Smooth muscle cell (in vitro differentiated cells): Measurements from ENCODE around the gene UBE2D1. TPM values are rescaled to one million over a fixed set of nuclear protein-coding genes. Genes with fewer than 3 reads are reported as not detected.

Source experiments
- DNase-seq: peaks from one replicate; lab custom pipeline; 2025; ENCODE audit not compliant: unreplicated experiment; lab: John Stamatoyannopoulos, UW
- H2AFZ ChIP-seq: fragments of 200-600 bp; sonication (generic); 2 replicates; pipeline ENCODE4 v1.6.0; 2016; ENCODE audit warnings: antibody characterized with exemption, low read depth, mild to moderate bottlenecking
- H3F3A ChIP-seq: fragments of 200-600 bp; sonication (generic); 2 replicates; pipeline ENCODE4 v1.6.0; 2017; ENCODE audit warnings: antibody characterized with exemption, low read depth
- H3K27ac ChIP-seq: fragments of 200-600 bp; sonication (generic); 2 replicates; pipeline ENCODE4 v1.5.1; 2016; ENCODE audit warnings: low read depth, mild to moderate bottlenecking
- H3K27me3 ChIP-seq: fragments of 200-600 bp; sonication (generic); 2 replicates; pipeline ENCODE4 v1.6.1; 2016; ENCODE audit warnings: low read depth, mild to moderate bottlenecking
- H3K36me3 ChIP-seq: fragments of 200-600 bp; sonication (generic); 2 replicates; pipeline ENCODE4 v1.5.1; 2016; ENCODE audit warnings: low read depth
- H3K4me1 ChIP-seq: fragments of 200-600 bp; sonication (generic); 2 replicates; pipeline ENCODE4 v1.5.1; 2016; ENCODE audit warnings: low read depth
- H3K4me2 ChIP-seq: fragments of 200-600 bp; sonication (generic); 2 replicates; pipeline ENCODE4 v1.6.0; 2016; ENCODE audit warnings: mild to moderate bottlenecking
- H3K4me3 ChIP-seq: fragments of 200-600 bp; sonication (generic); 2 replicates; pipeline ENCODE4 v1.5.1; 2016; ENCODE audit warnings: mild to moderate bottlenecking
- H3K79me2 ChIP-seq: fragments of 200-600 bp; sonication (generic); 2 replicates; pipeline ENCODE4 v1.6.0; 2016; ENCODE audit warnings: low read depth, mild to moderate bottlenecking
- H3K9ac ChIP-seq: fragments of 200-600 bp; sonication (generic); 2 replicates; pipeline ENCODE4 v1.6.0; 2016; ENCODE audit warnings: low read depth
- H3K9me3 ChIP-seq: fragments of 200-600 bp; sonication (generic); replicated peaks from 2 replicates; pipeline ENCODE4 v1.5.1; 2016; ENCODE audit warnings: low read depth
- H4K20me1 ChIP-seq: fragments of 200-600 bp; sonication (generic); 2 replicates; pipeline ENCODE4 v1.6.0; 2016; ENCODE audit warnings: low read depth
- WGBS: methylation state at CpG from one replicate; pipeline ENCODE4 v1.1.7; 2016; ENCODE audit warnings: low lambda C conversion rate; 5-methylcytosine and 5-hydroxymethylcytosine counted together
- polyA plus RNA-seq: library from polyadenylated mRNA; unstranded; fragments of >200 nt; fragmentation: Nextera tagmentation; extraction: Ambion mirVana; gene quantifications from 2 replicates; pipeline ENCODE4 v1.2.1, GENCODE V29; 2016
- total RNA-seq: library from RNA; depleted of rRNA; stranded (reverse); fragments of >200 nt; gene quantifications from 2 replicates; pipeline ENCODE4 v1.2.3, GENCODE V29; 2014
- TF ChIP-seq, protein P1 (sequence below): fragments of 200-600 bp; sonication (generic); IDR thresholded peaks from 2 replicates; pipeline ENCODE4 v1.5.1; 2017; ENCODE audit warnings: borderline replicate concordance, mild to moderate bottlenecking, antibody characterized with exemption; ENCODE audit not compliant: insufficient read depth, poor library complexity, severe bottlenecking

UBE2D1 gene
- total and polyA plus RNA-seq, 2 experiments from 2014 or later = 19.0 to 24.5 TPM

DNA sequence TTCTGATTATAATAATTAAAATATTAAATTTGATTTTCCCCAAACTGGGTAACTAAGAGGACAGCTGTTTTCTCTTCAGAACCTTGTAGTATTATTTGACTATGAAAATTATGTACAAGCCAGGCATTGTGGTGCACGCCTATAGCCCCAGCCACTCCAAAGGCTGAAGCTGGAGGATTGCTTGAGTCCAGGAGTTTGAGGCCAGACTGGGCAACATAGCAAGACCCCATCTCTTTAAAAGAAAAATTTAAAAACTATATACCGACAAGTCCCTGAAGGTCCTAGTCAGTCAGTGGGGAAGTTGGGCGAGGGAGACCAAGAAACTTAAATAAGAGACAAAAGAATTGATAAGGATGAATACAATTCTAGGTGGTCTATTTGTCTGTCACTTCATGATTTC, 27.1 kb upstream of the UBE2D1 start:
- Histone ChIP-seq H2AFZ (no peak overlapping the region), H3K36me3 (no peaks in the 10 kb centered on the region), H3K9me3 (no peaks in the 10 kb centered on the region), H3K79me2 (no peaks in the 10 kb centered on the region), H3K4me2 (no peak overlapping the region), H3K4me3 (no peak overlapping the region), H3K27me3 (peaks cover 6% of the 10 kb centered on the region), H3K27ac (no peak overlapping the region), H3K4me1 (no peaks in the 10 kb centered on the region), H4K20me1 (no peaks in the 10 kb centered on the region), H3K9ac (no peak overlapping the region), H3F3A (no peaks in the 10 kb centered on the region)
- TF ChIP-seq, protein P1, sequence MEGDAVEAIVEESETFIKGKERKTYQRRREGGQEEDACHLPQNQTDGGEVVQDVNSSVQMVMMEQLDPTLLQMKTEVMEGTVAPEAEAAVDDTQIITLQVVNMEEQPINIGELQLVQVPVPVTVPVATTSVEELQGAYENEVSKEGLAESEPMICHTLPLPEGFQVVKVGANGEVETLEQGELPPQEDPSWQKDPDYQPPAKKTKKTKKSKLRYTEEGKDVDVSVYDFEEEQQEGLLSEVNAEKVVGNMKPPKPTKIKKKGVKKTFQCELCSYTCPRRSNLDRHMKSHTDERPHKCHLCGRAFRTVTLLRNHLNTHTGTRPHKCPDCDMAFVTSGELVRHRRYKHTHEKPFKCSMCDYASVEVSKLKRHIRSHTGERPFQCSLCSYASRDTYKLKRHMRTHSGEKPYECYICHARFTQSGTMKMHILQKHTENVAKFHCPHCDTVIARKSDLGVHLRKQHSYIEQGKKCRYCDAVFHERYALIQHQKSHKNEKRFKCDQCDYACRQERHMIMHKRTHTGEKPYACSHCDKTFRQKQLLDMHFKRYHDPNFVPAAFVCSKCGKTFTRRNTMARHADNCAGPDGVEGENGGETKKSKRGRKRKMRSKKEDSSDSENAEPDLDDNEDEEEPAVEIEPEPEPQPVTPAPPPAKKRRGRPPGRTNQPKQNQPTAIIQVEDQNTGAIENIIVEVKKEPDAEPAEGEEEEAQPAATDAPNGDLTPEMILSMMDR = no peak
- no peak for DNase-seq
- WGBS = 88% methylated on average over 3 of the region's 3 CpGs

DNA sequence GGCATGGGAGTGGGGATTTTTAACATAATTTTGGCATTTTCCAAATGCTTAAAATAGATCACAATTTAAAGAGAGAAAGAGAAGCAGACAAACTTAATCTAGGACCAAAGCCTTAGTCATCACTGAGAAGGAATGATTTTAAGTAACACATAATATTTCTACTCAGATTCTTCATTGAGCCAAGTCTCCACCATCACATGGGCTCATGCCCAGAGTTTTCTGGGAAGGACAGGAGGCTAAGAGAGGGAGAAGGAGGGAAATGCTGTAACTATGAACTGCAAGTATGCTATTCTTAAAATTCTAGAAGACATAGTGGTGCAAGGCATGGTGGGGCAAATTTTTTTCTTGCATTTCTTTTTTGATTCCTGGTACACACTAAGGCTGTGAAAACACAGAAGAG, 23.8 kb upstream of the UBE2D1 start:
- H3F3A ChIP-seq = no peaks in the 10 kb centered on the region
- no peak for DNase-seq
- H2AFZ ChIP-seq = no peak overlapping the region
- TF ChIP-seq, protein P1 = no peak
- H3K4me2 ChIP-seq = no peak overlapping the region
- H3K4me3 ChIP-seq = no peak overlapping the region
- no peak overlapping the region for H3K27ac ChIP-seq
- H3K9ac ChIP-seq = no peak overlapping the region
- H3K27me3 ChIP-seq = peaks cover 3% of the 10 kb centered on the region
- H3K36me3 ChIP-seq = no peaks in the 10 kb centered on the region
- H3K9me3 ChIP-seq = no peaks in the 10 kb centered on the region
- no peaks in the 10 kb centered on the region for H3K79me2 ChIP-seq
- no peaks in the 10 kb centered on the region for H4K20me1 ChIP-seq
- H3K4me1 ChIP-seq = no peaks in the 10 kb centered on the region

DNA sequence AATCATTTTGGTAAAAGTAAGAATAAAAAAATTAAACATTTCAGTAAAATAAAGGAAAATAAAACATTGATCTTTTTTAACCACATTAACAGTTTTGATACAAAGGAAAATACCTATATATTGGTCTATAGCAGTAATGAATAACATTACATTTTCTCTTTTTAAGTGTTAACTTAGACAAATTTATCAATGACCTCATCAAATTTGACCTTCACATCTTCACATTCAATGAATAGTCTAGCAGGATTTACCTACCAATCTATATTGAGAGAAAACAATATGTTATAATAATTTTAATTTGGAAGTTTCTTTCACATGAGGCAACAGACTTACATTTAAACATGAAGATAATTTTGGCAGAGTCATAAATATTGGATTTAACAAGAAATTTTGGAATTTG, 17.9 kb upstream of the UBE2D1 start:
- Histone ChIP-seq H4K20me1 (no peaks in the 10 kb centered on the region), H3K4me1 (peaks cover 4% of the 10 kb centered on the region), H3K79me2 (no peaks in the 10 kb centered on the region), H3K4me3 (no peak overlapping the region), H3K36me3 (no peaks in the 10 kb centered on the region), H3K9ac (no peak overlapping the region), H3K27me3 (no peaks in the 10 kb centered on the region), H2AFZ (no peak overlapping the region), H3F3A (no peaks in the 10 kb centered on the region), H3K9me3 (no peaks in the 10 kb centered on the region), H3K4me2 (no peak overlapping the region), H3K27ac (no peak overlapping the region)
- DNase-seq = no peak
- TF ChIP-seq, protein P1 = no peak

DNA sequence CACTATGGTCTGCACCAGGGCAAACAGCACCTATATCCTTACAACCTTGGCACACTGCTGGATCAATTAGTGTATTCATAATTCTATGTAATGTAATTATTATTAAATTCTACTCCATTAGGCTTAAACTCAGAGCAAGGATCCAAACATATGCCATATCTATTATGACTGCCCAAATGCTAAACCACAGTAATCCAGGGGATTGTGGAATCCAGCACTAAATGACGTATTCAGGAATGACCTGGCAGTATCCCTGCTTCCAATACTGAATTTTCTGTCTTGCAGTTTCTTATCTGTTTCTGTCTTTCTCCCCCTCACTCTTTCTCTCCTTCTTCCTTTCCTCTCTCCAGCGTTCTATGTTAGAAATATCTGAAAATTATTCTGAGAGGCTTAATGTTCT, 16.5 kb upstream of the UBE2D1 start:
- H3K9ac ChIP-seq = peak overlapping the region; percentile 33
- H3F3A ChIP-seq = no peaks in the 10 kb centered on the region
- H3K4me3 ChIP-seq = no peak overlapping the region
- no peaks in the 10 kb centered on the region for H3K27me3 ChIP-seq
- 28% methylated on average over 2 of the region's 2 CpGs for WGBS
- no peaks in the 10 kb centered on the region for H3K79me2 ChIP-seq
- peak overlapping the region; percentile 68 for H3K4me2 ChIP-seq
- no peaks in the 10 kb centered on the region for H3K9me3 ChIP-seq
- TF ChIP-seq, protein P1 = no peak
- DNase-seq = no peak
- H4K20me1 ChIP-seq = no peaks in the 10 kb centered on the region
- H3K36me3 ChIP-seq = no peaks in the 10 kb centered on the region
- H2AFZ ChIP-seq = no peak overlapping the region
- H3K4me1 ChIP-seq = peaks cover 4% of the 10 kb centered on the region
- H3K27ac ChIP-seq = peak overlapping the region; percentile 29
